GM18858 (cell line): Measurements from ENCODE around the gene KRT80.

Source experiments
- ATAC-seq: cut with Tn5 transposase; IDR thresholded peaks from one replicate; pipeline ENCODE4 v1.9.1; 2021; ENCODE audit not compliant: unreplicated experiment

KRT80 gene

GRCh38 chr12:52229836-52230343 lies 38.1 kb upstream of the KRT80 start:
- ATAC-seq: no peak

- ATAC-seq: no peak
Measured at GRCh38 chr12:52228931-52229330, 37.1 kb upstream of the KRT80 start.

- ATAC-seq: no peak
Measured at GRCh38 chr12:52228366-52228765, 36.6 kb upstream of the KRT80 start.

GRCh38 chr12:52227606-52228166 lies 35.9 kb upstream of the KRT80 start:
- ATAC-seq: no peak

GRCh38 chr12:52226446-52226845 lies 34.6 kb upstream of the KRT80 start:
- no peak for ATAC-seq

- no peak for ATAC-seq
Measured at GRCh38 chr12:52225752-52226151, 33.9 kb upstream of the KRT80 start.

- ATAC-seq: no peak
Measured at GRCh38 chr12:52224151-52224550, 32.3 kb upstream of the KRT80 start.

- no peak for ATAC-seq
Measured at GRCh38 chr12:52223406-52224039, 31.7 kb upstream of the KRT80 start.

GRCh38 chr12:52222692-52223091 lies 30.9 kb upstream of the KRT80 start:
- no peak for ATAC-seq

- ATAC-seq: no peak
Measured at GRCh38 chr12:52221912-52222457, 30.2 kb upstream of the KRT80 start.

GRCh38 chr12:52221070-52221781 lies 29.4 kb upstream of the KRT80 start:
- ATAC-seq: no peak

GRCh38 chr12:52220477-52220876 lies 28.7 kb upstream of the KRT80 start:
- ATAC-seq: no peak

GRCh38 chr12:52218001-52218400 lies 26.2 kb upstream of the KRT80 start:
- no peak for ATAC-seq

- no peak for ATAC-seq
Measured at GRCh38 chr12:52217223-52217622, 25.4 kb upstream of the KRT80 start.

- no peak for ATAC-seq
Measured at GRCh38 chr12:52216807-52217206, 25.0 kb upstream of the KRT80 start.

- ATAC-seq: no peak
Measured at GRCh38 chr12:52216100-52216499, 24.3 kb upstream of the KRT80 start.

- no peak for ATAC-seq
Measured at GRCh38 chr12:52215587-52216031, 23.8 kb upstream of the KRT80 start.

- ATAC-seq: no peak
Measured at GRCh38 chr12:52214421-52214802, 22.6 kb upstream of the KRT80 start.

GRCh38 chr12:52213564-52214420 lies 22.0 kb upstream of the KRT80 start:
- ATAC-seq: no peak

- ATAC-seq: no peak
Measured at GRCh38 chr12:52212701-52213563, 21.1 kb upstream of the KRT80 start.
